HG02852 (cell line): ENCODE data around the gene RCAN1.

Experiments used
- ATAC-seq: cut with Tn5 transposase; IDR thresholded peaks from one replicate; pipeline ENCODE4 v1.9.1; 2021; ENCODE audit warnings: mild to moderate bottlenecking, moderate library complexity; ENCODE audit not compliant: unreplicated experiment

Gene RCAN1

DNA sequence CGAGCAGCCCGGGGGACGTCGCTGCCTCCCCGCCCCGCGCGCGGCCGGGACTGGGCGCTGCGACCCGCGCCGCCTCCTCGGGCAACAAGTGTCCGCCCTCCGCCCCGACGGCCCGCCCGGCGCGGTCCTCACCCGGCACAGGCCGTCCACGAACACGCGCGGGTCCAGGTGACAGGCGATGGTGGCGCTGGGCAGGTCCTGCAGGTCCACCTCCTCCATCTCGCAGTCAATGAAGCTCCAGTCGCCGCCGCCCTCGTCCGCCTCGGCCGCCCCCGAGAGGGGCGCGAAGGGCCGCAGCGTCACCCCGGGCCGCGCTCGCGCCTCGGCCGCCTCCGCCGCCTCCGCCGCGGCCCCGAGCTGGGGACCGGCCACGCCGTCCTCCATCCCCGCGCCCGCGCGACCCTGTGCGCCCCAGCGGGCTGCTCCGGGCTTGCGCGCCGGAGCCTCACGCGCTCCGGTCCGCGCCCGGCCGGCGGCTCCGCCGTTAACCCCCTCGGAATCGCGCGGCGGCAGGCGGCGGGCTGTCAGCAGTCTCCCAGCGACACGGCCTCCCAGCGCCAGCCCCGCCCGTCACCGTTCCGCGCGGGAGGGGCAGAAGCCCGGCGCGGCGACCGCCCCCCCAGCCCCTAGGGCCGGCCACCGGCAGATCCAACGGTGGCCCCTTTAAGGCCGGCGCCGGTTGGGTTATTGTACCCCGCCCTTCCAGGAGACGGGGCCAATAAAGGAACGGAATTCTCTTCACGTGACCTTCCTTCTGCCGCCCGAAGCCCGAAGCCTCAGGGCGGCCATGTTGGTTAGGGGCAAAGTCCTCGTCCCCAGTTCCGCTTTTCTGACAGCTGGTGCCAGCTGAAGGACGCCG is at the start of gene RCAN1:
Gene RCAN1 (minus strand): TSS at position 486 of the 859 bp plus-strand sequence. CDS start 102 bp downstream, at position 384.
- ATAC-seq: peak; percentile 95

- ATAC-seq: no peak
Observed at GRCh38 chr21:34661848-34662247, 46.9 kb upstream of the RCAN1 start.

DNA sequence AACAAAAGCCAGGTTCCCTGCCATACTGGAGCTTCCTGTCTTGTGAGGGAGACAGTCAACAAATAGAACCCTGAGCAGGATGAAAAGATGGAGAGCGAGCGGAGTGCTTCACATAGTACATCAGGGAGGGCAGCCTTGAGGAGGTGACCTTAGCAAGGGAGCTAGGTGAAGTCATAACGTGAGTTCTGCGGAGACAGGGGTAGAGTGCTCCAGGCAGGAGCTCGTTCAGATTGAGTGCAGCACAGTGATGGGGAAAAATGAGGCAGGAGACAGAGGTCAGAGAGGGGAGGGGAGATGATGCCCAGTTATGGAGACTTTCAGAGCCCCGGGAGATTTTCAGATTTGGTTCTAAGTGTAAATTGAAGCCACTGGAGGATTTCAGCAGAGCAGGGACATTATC is 38.6 kb upstream of the RCAN1 start:
- no peak for ATAC-seq

DNA sequence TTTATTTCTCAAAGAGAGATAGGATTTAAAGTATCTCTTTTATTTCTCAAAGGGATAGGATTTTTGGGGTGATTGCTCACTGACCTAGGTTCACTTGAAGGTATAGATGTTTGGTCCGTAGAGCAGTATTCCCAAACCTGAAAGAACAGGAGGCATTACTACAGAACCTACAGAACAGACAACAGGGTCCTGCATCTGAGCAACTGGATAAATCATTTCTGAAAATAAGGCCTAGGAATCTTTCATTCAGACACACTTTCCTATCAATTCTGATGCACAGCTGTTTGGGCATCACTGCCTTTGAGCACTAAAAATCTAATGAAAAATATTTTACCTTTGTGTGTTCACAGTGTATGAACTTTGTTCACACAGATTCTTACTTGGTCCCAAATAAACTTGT is 36.7 kb upstream of the RCAN1 start:
- no peak for ATAC-seq

- no peak for ATAC-seq
Observed at GRCh38 chr21:34650861-34651431, 36.0 kb upstream of the RCAN1 start.

DNA sequence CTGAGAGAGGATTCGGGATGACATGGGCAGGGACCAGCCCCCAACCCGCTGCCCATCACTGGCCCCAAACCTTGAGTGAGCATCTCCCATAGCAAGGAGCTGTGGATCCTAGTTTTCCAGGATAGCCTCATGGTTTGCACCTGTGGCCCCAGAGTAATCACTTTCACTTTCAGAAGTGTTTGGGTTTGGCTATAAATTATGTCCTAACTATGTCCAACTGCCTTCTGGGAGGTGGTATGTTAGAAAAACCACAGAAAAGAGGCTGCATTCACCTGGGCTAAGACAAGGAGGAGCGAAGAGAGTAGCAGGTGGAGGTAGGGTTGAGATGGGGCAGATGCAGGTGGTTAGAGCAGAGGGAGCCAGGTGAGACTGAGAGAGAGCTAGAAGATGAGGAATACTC is 34.5 kb upstream of the RCAN1 start:
- no peak for ATAC-seq

DNA sequence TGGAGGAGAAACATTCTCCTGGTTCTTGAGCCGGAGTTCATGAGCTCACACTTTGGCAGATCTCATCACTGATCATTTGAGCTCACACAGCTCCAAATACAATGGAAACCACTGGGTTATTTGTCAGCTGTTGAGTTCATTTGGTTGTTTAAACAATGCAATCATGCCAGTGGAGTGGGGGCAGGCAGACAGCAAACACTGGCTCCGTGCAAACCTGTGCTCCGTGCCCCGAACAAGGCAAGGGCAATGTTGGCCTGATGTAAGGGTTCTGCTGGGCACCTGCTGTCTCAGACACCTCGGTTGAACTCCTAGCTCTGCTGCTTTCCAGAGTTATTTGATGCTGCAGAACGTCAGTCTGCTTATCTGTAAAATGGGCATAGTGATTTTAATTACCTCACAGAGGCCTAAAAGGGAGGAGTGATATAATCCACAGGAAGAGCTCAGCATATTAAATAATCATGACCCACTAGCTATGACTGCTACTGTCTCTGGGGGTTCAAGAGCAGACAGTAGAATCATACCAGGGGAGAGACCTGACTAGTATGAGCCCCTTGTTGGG is 33.9 kb upstream of the RCAN1 start:
- no peak for ATAC-seq

- ATAC-seq: no peak
Observed at GRCh38 chr21:34647555-34647954, 32.6 kb upstream of the RCAN1 start.

GRCh38 chr21:34644825-34645224 is 29.9 kb upstream of the RCAN1 start:
- no peak for ATAC-seq

- peak; percentile 59 for ATAC-seq
Observed at GRCh38 chr21:34642211-34643075, 27.5 kb upstream of the RCAN1 start.

DNA sequence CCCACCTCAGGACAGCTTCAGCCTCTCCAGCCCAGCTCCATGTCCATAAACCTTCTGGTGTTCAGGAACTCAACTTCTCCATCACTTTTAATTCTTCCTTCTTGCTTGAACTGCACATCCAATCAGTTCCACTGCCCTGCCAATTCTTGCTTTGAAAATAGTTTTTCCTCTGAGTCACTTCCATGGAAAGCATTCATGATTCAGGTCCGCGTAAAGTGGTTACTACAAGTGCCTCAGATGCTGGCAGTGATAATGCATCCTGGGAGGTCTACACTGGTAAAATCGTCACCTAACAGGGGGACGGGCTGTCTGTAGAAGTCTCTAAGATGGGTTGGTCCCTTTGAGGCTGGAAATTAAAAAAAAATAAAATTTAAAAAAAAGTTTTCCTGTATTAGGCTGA is 25.9 kb upstream of the RCAN1 start:
- no peak for ATAC-seq

- peak; percentile 41 for ATAC-seq
Observed at GRCh38 chr21:34639882-34640788, 25.2 kb upstream of the RCAN1 start.

DNA sequence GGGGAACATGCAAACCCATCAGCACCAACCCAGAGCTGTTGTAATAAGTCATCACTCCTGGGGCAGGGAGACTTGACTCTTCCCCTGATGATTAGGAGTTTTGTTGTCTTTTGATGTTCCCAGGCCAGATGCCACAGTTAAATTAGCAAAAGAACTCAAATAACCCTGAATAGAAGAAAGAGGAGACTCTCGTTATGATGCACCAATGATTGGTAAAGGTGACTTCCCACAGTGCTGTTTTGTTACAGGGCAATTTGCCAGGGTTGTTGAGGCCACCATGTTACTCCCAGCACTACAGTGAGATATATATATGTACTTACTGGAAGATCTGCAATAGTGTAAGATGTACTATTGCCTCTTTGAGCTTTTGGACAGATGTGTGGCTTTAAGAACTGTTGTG is 24.3 kb upstream of the RCAN1 start:
- no peak for ATAC-seq

DNA sequence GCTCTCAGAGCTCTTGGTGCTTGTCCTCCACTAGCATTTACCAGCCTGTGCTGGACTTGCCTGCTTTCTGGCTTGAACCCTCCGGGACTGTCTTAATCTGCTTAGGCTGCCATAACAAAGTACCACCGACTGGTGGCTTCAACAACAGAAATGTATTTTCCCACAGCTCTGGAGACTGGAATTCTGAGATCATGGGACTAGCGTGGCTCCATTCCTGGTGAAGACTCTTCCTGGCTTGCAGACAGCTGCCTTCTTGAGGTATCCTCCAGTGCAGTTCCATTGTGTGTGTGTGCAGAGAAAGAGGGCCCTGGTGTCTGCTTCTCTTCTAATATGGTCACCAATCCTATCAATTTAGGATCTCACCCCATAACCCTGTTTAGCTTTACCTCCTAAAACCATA is 22.0 kb upstream of the RCAN1 start:
- ATAC-seq: no peak

DNA sequence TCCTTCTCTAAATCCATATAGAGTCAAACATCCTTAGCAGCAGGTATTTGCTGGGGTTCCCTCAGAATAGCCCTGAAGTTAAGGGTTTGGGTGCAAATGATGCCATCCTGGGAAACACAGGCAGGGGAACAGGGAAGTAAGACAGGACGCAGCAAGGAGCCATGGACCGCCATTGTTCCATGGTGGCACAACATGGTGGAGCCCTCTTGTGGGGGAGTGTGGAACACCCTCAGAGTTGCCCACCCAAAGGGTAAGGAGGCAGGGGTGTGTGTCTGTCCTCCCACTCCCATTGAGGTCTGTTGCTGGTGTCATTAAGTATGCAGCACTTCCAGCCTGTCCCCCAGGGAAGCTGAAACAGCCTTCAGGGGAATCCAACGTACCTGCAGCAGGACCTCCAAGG is 20.4 kb upstream of the RCAN1 start:
- ATAC-seq: no peak

GRCh38 chr21:34632498-34632897 is 17.6 kb upstream of the RCAN1 start:
- ATAC-seq: no peak

DNA sequence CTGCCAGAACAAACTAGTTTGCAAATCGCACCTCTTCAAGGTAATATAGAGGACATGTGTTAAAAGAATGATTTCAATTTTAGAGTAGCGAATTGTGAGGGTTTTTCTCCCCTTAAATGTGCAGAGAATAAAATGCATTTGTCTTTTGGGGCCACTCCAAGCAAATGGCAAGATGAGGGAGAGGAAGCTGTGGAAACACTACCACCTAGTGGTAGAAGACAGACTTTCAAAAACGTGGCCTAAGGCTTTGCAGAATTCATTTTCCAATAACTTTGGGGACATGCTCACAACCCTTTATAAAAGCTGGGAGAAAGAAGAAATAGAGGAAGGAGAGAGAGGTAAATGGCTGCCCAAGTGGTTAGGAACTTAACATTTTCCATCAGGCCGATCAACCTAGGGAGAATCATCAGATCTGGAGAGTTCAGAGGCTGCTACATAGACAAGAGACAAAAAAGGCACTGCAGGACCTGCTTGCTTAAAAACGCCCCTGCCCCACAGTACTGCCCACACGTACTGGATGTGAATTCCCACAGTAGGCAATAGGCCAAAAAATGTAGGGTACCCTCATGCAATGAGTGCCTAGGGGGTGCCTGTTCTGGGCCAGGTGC is 15.7 kb upstream of the RCAN1 start:
- ATAC-seq: no peak

DNA sequence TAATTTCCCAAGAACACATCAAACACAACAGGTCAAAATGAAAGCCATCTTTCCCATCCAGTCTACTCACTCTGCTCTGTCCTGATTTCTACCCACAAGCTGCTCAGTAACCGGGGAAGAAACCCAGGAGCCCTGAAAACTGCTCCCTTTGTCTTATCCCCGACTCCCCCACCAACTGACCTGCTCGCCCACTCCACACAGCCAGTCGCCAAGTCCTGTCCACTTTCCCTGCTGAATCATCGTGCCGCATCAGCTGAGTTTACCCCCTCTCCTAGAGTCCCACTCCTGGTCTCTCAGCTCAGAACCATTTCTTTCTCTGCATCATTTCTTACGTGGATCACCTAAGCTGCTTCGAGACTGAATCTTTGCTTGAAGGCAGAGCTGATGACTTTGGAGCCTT is 11.2 kb upstream of the RCAN1 start:
- no peak for ATAC-seq

DNA sequence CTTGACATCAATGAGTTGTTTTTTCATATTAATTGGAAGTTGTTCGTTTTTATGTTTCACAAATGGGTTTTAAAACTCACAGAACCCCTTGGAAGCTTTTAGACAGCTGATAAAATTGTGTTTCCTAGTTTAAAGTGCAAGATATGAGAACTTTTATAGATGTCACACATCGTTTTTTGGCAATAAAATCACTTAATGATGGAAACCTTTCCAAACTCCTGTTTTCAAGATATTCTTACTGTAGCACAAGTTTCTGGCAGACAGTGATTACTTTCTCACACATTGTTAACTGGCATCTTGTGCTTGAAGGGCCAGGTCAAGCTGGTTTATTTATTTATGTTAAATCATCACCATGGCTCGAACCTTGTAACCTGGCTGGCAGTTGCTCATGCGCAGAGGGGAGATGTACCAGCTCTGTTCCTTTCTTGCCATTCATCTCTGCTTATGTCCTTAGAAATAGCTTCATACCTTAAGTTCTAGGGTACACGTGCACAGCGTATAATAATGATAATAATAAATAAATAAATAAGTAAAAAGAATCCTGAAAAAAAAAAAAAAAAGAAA is 10.2 kb upstream of the RCAN1 start:
- ATAC-seq: no peak

DNA sequence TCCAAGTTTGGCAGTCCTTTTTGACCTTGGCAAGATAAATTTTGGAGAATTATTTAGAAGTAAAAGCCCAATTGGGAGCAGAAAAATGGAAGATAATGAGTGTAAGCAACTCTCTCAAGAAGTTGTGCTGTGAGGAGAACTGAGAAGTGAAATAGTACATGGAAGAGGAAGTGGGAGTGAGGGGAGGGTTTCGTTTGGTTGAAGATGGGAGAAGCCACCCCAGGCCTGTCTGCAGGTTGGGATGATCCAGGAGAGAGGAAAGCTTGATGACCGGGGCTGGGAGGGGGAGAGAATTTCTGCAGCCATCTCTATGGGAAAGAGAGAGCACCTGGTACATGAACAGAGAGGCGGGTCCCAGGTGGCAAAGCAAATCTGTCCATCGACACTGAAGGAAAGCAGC is 8.6 kb upstream of the RCAN1 start:
- ATAC-seq: no peak
